ENCODE results near the gene RSKR.

The RSKR gene

GRCh38 chr17:28657756-28658155 lies 43.8 kb upstream of the RSKR start:
- no peak for DNase-seq (ENCODE audit: low spot score)
- in situ Hi-C loops (cut with MboI; ENCODE audit: low pct_unique_long_range_greater_than_20kb, low sequenced_read_pairs, unreplicated experiment) = no loop called here
- no peak for TF ChIP-seq CTCF (IDR thresholded peaks at IDR 0.05; ENCODE audit: extremely low read depth, insufficient read depth, missing control alignments)

- TF ChIP-seq CTCF (IDR thresholded peaks at IDR 0.05; ENCODE audit: extremely low read depth, insufficient read depth, missing control alignments) = no peak
- in situ Hi-C loops (cut with MboI; ENCODE audit: low pct_unique_long_range_greater_than_20kb, low sequenced_read_pairs, unreplicated experiment) = no loop called here
Observed at GRCh38 chr17:28655160-28655559, 41.2 kb upstream of the RSKR start.

GRCh38 chr17:28648698-28649097 lies 34.7 kb upstream of the RSKR start:
- in situ Hi-C loops (cut with MboI; ENCODE audit: low pct_unique_long_range_greater_than_20kb, low sequenced_read_pairs, unreplicated experiment) = no loop called here
- no peak for TF ChIP-seq CTCF (IDR thresholded peaks at IDR 0.05; ENCODE audit: extremely low read depth, insufficient read depth, missing control alignments)
- no peak for DNase-seq (ENCODE audit: low spot score)

More at GRCh38 chr17:28655160-28655559, 41.2 kb upstream of the RSKR start:
- DNase-seq (ENCODE audit: low spot score) = no peak

GRCh38 chr17:28646039-28646754 lies 32.2 kb upstream of the RSKR start:
- no peak for TF ChIP-seq CTCF (IDR thresholded peaks at IDR 0.05; ENCODE audit: extremely low read depth, insufficient read depth, missing control alignments)
- DNase-seq (ENCODE audit: low spot score) = no peak

GRCh38 chr17:28645576-28645939 lies 31.6 kb upstream of the RSKR start:
- in situ Hi-C loops (cut with MboI; ENCODE audit: low pct_unique_long_range_greater_than_20kb, low sequenced_read_pairs, unreplicated experiment) = no loop called here
- TF ChIP-seq CTCF (IDR thresholded peaks at IDR 0.05; ENCODE audit: extremely low read depth, insufficient read depth, missing control alignments) = no peak
- DNase-seq (ENCODE audit: low spot score) = no peak

More at GRCh38 chr17:28646039-28646754, 32.2 kb upstream of the RSKR start:
- in situ Hi-C loops (cut with MboI; ENCODE audit: low pct_unique_long_range_greater_than_20kb, low sequenced_read_pairs, unreplicated experiment) = no loop called here

GRCh38 chr17:28644787-28645575 lies 31.0 kb upstream of the RSKR start, which contains the start of gene BLTP2:
BLTP2 (minus strand) TSS chr17:28645158; CDS start chr17:28645056, 102 bp downstream.
- in situ Hi-C loops (cut with MboI; ENCODE audit: low pct_unique_long_range_greater_than_20kb, low sequenced_read_pairs, unreplicated experiment) = no loop called here
- peak; percentile 99 for DNase-seq (ENCODE audit: low spot score)
- no peak for TF ChIP-seq CTCF (IDR thresholded peaks at IDR 0.05; ENCODE audit: extremely low read depth, insufficient read depth, missing control alignments)
